ENCODE measurements around the gene LYSMD4. TPM values are rescaled to one million over a fixed set of nuclear protein-coding genes. Genes with fewer than 3 reads are reported as not detected.

Gene LYSMD4
- total RNA-seq, 2 experiments from 2014 or later, result 12.9 to 13.0 TPM

DNA sequence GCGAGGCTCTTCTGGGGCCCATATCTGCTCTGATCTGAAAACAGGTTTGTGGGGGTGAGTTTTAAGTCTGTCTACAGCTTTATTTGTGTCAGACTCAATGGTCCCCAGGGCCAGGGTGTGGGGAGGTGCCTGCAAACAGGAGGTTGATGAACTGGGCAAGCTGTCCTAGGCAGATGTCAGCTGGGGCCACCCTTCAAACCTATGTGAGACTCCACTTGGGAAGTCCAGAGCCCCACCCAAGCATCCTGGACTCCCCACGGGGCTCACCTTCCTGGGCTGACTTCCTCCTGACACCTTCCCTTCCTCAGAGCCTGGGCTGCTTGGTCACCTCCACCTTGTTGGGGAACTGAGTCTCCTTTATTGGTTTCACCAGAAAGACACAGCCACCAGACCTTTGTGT is 8.6 kb upstream of the LYSMD4 start:
- H3K4me1 Mint-ChIP-seq (ENCODE audit: low read depth), result no peaks in the 10 kb centered on the region
- intact Hi-C loops (cut with DNase I, micrococcal nuclease), result no loop called here
- no peak overlapping the region for H3K27ac Mint-ChIP-seq
- Histone ChIP-seq H3K36me3 (ENCODE audit: insufficient read depth, low read length) (no peaks in the 10 kb centered on the region), H3K4me1 (ENCODE audit: insufficient read depth, low read length) (no peaks in the 10 kb centered on the region), H3K4me3 (ENCODE audit: low read length) (no peak overlapping the region), H3K27me3 (ENCODE audit: control insufficient read depth in 1 of 2, insufficient read depth in 2 of 2, low read length in 2 of 2) (no peaks in the 10 kb centered on the region), H3K9me3 (ENCODE audit: control insufficient read depth in 1 of 2, insufficient read depth in 1 of 2, low read length in 2 of 2) (no peaks in the 10 kb centered on the region), H3K27ac (ENCODE audit: low read depth in 1 of 2, low read length in 2 of 2) (no peak overlapping the region)
- POLR2A ChIA-PET, result interaction anchor here (1.2 kb wide), 1 partner anchor 9 kb away, joined by 6 read pairs; the partner anchor contains the start of gene LYSMD4
- no peak for ATAC-seq (ENCODE audit: poor library complexity)
- no peak for DNase-seq
- no peaks in the 10 kb centered on the region for H3K9me3 Mint-ChIP-seq
- CTCF ChIA-PET, result no interaction called here
- no peaks in the 10 kb centered on the region for H3K27me3 Mint-ChIP-seq
- H3K36me3 Mint-ChIP-seq (ENCODE audit: low read depth), result no peaks in the 10 kb centered on the region
- H3K4me3 Mint-ChIP-seq, result no peak overlapping the region
- TF ChIP-seq, protein P1, sequence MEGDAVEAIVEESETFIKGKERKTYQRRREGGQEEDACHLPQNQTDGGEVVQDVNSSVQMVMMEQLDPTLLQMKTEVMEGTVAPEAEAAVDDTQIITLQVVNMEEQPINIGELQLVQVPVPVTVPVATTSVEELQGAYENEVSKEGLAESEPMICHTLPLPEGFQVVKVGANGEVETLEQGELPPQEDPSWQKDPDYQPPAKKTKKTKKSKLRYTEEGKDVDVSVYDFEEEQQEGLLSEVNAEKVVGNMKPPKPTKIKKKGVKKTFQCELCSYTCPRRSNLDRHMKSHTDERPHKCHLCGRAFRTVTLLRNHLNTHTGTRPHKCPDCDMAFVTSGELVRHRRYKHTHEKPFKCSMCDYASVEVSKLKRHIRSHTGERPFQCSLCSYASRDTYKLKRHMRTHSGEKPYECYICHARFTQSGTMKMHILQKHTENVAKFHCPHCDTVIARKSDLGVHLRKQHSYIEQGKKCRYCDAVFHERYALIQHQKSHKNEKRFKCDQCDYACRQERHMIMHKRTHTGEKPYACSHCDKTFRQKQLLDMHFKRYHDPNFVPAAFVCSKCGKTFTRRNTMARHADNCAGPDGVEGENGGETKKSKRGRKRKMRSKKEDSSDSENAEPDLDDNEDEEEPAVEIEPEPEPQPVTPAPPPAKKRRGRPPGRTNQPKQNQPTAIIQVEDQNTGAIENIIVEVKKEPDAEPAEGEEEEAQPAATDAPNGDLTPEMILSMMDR (IDR thresholded peaks at IDR 0.05), result no peak

GRCh38 chr15:99738021-99738847 is 5.0 kb upstream of the LYSMD4 start:
- no peak overlapping the region for H3K4me3 Mint-ChIP-seq
- Histone ChIP-seq H3K36me3 (ENCODE audit: insufficient read depth, low read length) (no peaks in the 10 kb centered on the region), H3K27ac (ENCODE audit: low read depth in 1 of 2, low read length in 2 of 2) (no peak overlapping the region), H3K4me3 (ENCODE audit: low read length) (no peak overlapping the region), H3K4me1 (ENCODE audit: insufficient read depth, low read length) (peaks cover 5% of the 10 kb centered on the region), H3K27me3 (ENCODE audit: control insufficient read depth in 1 of 2, insufficient read depth in 2 of 2, low read length in 2 of 2) (no peaks in the 10 kb centered on the region), H3K9me3 (ENCODE audit: control insufficient read depth in 1 of 2, insufficient read depth in 1 of 2, low read length in 2 of 2) (peaks cover 0 to 4% of the 10 kb centered on the region in 2 experiments)
- ChIA-PET POLR2A (no interaction called here), CTCF (interaction anchor here (0.7 kb wide), 1 partner anchor 18 kb away, joined by 3 read pairs; no protein-coding TSS in a partner anchor)
- H3K9me3 Mint-ChIP-seq, result no peaks in the 10 kb centered on the region
- intact Hi-C loops (cut with DNase I, micrococcal nuclease), result loop anchor here in 1 of 2 experiments (5.0 kb wide), 1 partner anchor 64 kb away; no protein-coding TSS in a partner anchor
- H3K27me3 Mint-ChIP-seq, result no peaks in the 10 kb centered on the region
- DNase-seq, result no peak
- TF ChIP-seq, protein P1 (IDR thresholded peaks at IDR 0.05), result no peak
- ATAC-seq (ENCODE audit: poor library complexity), result no peak
- peaks cover 4% of the 10 kb centered on the region for H3K4me1 Mint-ChIP-seq (ENCODE audit: low read depth)
- H3K36me3 Mint-ChIP-seq (ENCODE audit: low read depth), result no peaks in the 10 kb centered on the region
- H3K27ac Mint-ChIP-seq, result no peak overlapping the region

DNA sequence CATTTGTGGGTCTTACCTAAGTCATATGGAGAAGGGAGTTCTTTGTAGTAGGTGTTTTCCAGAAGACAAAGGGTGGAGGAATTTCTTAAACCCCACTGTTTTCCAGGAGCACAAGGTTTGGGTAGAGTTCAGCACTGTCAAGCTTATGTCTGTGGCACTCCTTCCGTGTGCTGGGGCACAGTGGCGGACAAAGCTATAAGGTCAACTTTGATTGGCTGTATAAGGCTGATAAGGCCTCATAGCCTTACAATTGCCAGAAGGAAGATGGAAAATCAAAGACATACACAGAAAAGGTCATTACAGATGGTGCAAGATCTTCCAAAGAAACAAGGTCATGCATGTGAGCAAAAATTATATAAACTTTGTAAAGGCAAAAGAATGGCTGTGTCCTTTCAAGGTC is 3.5 kb upstream of the LYSMD4 start:
- CTCF ChIA-PET, result interaction anchor here (2.2 kb wide), 1 partner anchor 32 kb away, joined by 9 read pairs; no protein-coding TSS in a partner anchor
- Mint-ChIP-seq H3K27me3 (no peaks in the 10 kb centered on the region), H3K27ac (no peak overlapping the region), H3K36me3 (ENCODE audit: low read depth) (no peaks in the 10 kb centered on the region), H3K9me3 (no peaks in the 10 kb centered on the region), H3K4me1 (ENCODE audit: low read depth) (peaks cover 13% of the 10 kb centered on the region), H3K4me3 (no peak overlapping the region)
- Histone ChIP-seq H3K4me3 (ENCODE audit: low read length) (no peak overlapping the region), H3K27ac (ENCODE audit: low read depth in 1 of 2, low read length in 2 of 2) (no peak overlapping the region), H3K27me3 (ENCODE audit: control insufficient read depth in 1 of 2, insufficient read depth in 2 of 2, low read length in 2 of 2) (no peaks in the 10 kb centered on the region), H3K36me3 (ENCODE audit: insufficient read depth, low read length) (no peaks in the 10 kb centered on the region), H3K4me1 (ENCODE audit: insufficient read depth, low read length) (peaks cover 16% of the 10 kb centered on the region), H3K9me3 (ENCODE audit: control insufficient read depth in 1 of 2, insufficient read depth in 1 of 2, low read length in 2 of 2) (peaks cover 0 to 4% of the 10 kb centered on the region in 2 experiments)
- no peak for DNase-seq
- POLR2A ChIA-PET, result no interaction called here
- intact Hi-C loops (cut with DNase I, micrococcal nuclease), result loop anchor here in 1 of 2 experiments (5.0 kb wide), 1 partner anchor 66 kb away; no protein-coding TSS in a partner anchor
- ATAC-seq (ENCODE audit: poor library complexity), result no peak
- TF ChIP-seq, protein P1 (IDR thresholded peaks at IDR 0.05), result no peak

All from CD4-positive, alpha-beta T cell (primary cell).